ENCODE measurements around the gene AKAP9.

Gene AKAP9

DNA sequence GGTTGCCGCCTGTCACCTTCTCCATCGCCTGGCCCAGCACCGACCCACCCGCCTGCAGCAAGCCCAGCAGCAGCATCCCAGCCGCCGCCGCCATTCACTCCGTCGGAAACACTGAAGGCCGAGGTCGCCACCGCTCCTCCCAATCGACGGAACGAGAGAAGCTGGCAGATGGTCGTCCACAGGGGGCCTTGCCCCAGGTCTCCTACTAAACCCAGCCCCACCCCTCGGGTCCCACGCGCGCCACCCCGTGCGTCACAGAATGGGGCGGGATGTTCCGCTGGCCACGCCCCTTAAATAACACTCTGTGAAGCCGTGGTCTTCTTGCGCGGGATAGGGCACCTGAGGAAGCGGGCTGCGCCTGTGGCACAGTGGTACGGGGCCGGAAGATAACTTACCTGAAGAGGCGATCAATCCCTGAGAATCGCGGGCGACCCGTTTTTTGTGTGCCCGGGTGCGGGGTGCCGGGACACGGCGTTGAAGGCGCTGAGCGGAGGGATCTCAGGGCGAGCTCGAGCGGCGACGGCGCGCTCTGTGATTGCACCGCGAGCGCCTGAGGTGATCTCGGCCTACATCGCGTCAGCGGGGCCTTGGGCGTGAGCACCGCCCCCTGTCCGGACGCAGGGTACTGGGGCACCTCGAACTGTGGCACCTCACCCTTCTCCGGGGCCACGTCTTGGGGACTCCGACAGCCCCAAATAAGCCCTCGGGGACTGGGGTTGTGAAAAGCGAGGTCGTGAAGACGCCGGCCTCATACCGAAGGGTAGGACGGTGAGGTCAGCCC is 193.8 kb downstream of the AKAP9 start, which contains the start of gene CYP51A1:
Gene CYP51A1, minus strand, starts transcription at position 207 of the 781 bp plus-strand sequence. Its CDS starts 113 bp downstream, at position 94.
- DNase-seq (ENCODE audit: low read depth in 1 of 2, low spot score in 1 of 2): peak; percentile 70 to 89
- TF ChIP-seq POLR2AphosphoS5 (IDR thresholded peaks at IDR 0.05; ENCODE audit: low read depth): peak; percentile 49
- TF ChIP-seq, protein P1, sequence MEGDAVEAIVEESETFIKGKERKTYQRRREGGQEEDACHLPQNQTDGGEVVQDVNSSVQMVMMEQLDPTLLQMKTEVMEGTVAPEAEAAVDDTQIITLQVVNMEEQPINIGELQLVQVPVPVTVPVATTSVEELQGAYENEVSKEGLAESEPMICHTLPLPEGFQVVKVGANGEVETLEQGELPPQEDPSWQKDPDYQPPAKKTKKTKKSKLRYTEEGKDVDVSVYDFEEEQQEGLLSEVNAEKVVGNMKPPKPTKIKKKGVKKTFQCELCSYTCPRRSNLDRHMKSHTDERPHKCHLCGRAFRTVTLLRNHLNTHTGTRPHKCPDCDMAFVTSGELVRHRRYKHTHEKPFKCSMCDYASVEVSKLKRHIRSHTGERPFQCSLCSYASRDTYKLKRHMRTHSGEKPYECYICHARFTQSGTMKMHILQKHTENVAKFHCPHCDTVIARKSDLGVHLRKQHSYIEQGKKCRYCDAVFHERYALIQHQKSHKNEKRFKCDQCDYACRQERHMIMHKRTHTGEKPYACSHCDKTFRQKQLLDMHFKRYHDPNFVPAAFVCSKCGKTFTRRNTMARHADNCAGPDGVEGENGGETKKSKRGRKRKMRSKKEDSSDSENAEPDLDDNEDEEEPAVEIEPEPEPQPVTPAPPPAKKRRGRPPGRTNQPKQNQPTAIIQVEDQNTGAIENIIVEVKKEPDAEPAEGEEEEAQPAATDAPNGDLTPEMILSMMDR (IDR thresholded peaks at IDR 0.05; ENCODE audit: insufficient read depth, low read length): no peak
- TF ChIP-seq GABPA (IDR thresholded peaks at IDR 0.05; ENCODE audit: low read depth): no peak
- no peak for TF ChIP-seq SPI1 (IDR thresholded peaks at IDR 0.05; ENCODE audit: borderline replicate concordance, low read depth)
- TF ChIP-seq, protein P2, sequence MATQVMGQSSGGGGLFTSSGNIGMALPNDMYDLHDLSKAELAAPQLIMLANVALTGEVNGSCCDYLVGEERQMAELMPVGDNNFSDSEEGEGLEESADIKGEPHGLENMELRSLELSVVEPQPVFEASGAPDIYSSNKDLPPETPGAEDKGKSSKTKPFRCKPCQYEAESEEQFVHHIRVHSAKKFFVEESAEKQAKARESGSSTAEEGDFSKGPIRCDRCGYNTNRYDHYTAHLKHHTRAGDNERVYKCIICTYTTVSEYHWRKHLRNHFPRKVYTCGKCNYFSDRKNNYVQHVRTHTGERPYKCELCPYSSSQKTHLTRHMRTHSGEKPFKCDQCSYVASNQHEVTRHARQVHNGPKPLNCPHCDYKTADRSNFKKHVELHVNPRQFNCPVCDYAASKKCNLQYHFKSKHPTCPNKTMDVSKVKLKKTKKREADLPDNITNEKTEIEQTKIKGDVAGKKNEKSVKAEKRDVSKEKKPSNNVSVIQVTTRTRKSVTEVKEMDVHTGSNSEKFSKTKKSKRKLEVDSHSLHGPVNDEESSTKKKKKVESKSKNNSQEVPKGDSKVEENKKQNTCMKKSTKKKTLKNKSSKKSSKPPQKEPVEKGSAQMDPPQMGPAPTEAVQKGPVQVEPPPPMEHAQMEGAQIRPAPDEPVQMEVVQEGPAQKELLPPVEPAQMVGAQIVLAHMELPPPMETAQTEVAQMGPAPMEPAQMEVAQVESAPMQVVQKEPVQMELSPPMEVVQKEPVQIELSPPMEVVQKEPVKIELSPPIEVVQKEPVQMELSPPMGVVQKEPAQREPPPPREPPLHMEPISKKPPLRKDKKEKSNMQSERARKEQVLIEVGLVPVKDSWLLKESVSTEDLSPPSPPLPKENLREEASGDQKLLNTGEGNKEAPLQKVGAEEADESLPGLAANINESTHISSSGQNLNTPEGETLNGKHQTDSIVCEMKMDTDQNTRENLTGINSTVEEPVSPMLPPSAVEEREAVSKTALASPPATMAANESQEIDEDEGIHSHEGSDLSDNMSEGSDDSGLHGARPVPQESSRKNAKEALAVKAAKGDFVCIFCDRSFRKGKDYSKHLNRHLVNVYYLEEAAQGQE (IDR thresholded peaks at IDR 0.05; ENCODE audit: insufficient replicate concordance, low read depth): peak; percentile 45
- Histone ChIP-seq H3K27ac (replicated peaks) (peak within 1 kb of the TSS; percentile 92), H3K27me3 (ENCODE audit: insufficient read depth, poor library complexity, severe bottlenecking) (no peaks in the 10 kb centered on the region), H3K4me3 (replicated peaks; ENCODE audit: insufficient read depth, low read length) (peak within 1 kb of the TSS; percentile 93)

DNA sequence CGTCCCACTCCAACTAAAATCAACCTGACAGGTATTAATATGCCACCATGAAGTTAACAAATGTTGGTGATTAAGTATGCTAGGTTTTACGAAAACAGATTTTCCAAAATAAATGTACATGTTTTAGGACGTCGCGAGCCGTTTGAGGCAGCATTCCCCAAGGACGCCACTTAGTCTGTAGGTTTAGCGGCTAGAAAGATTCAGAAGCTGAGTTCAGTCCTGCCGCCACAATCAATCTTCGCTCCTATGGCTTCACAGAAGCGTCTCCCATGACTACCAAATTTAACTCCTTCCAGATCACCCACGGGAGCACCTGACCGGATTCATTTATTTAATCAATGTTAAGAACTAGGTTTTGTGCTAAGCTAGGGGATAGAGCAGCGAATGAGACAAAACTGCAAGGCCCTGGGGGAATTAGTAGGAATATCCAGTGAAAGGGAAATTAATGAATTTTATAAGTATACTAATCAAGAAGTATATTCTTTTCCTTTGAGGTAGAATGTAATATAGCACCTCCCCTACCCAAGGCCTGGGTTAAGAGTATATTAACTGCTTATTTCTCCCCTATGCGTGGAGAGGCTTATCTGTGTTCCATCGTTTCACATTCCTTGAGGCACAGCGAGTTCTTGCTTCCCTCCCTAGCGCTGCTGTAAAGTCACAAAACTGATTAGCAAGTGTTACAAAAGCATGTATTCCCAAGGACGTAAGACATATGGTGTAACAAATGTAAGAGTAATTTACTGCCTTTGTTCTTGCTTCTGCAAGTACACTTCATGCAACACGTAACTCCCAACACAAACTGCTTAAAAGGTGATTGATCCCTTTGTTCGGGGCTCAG is 194.6 kb downstream of the AKAP9 start:
- no peaks in the 10 kb centered on the region for H3K27me3 ChIP-seq (ENCODE audit: insufficient read depth, poor library complexity, severe bottlenecking)
- H3K27ac ChIP-seq (replicated peaks): peak overlapping the region; percentile 92
- H3K4me3 ChIP-seq (replicated peaks; ENCODE audit: insufficient read depth, low read length): peak overlapping the region; percentile 93
- DNase-seq (ENCODE audit: low read depth in 1 of 2, low spot score in 1 of 2): no peak
- TF ChIP-seq, protein P2 (IDR thresholded peaks at IDR 0.05; ENCODE audit: insufficient replicate concordance, low read depth): no peak
- TF ChIP-seq POLR2AphosphoS5 (IDR thresholded peaks at IDR 0.05; ENCODE audit: low read depth) (no peak), GABPA (IDR thresholded peaks at IDR 0.05; ENCODE audit: low read depth) (no peak), SPI1 (IDR thresholded peaks at IDR 0.05; ENCODE audit: borderline replicate concordance, low read depth) (no peak)
- TF ChIP-seq, protein P1 (IDR thresholded peaks at IDR 0.05; ENCODE audit: insufficient read depth, low read length): no peak

DNA sequence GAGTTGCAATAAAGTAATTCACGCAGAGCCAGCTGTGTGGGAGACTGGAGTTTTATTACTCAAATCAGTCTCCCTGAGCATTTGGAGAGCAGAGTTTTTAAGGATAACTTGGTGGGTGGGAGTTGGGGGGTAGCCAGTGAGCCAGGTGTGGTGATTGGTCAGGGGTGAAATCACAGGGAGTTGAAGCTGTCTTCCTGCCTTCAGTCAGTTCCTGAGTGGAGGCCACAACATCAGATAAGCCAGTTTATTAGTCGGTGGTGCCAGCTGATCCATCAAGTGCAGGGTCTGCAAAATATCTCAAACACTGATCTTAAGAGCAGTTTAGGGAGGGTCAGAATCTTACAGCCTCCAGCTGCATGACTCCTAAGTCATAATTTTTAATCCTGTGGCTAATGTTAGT is 196.9 kb downstream of the AKAP9 start:
- TF ChIP-seq GABPA (IDR thresholded peaks at IDR 0.05; ENCODE audit: low read depth): no peak
- TF ChIP-seq, protein P2 (IDR thresholded peaks at IDR 0.05; ENCODE audit: insufficient replicate concordance, low read depth): no peak
- no peak for TF ChIP-seq POLR2AphosphoS5 (IDR thresholded peaks at IDR 0.05; ENCODE audit: low read depth)
- no peak for TF ChIP-seq SPI1 (IDR thresholded peaks at IDR 0.05; ENCODE audit: borderline replicate concordance, low read depth)
- TF ChIP-seq, protein P1 (IDR thresholded peaks at IDR 0.05; ENCODE audit: insufficient read depth, low read length): no peak
- Histone ChIP-seq H3K27me3 (ENCODE audit: insufficient read depth, poor library complexity, severe bottlenecking) (no peaks in the 10 kb centered on the region), H3K4me3 (replicated peaks; ENCODE audit: insufficient read depth, low read length) (no peak overlapping the region), H3K27ac (replicated peaks) (no peak overlapping the region)
- no peak for DNase-seq (ENCODE audit: low read depth in 1 of 2, low spot score in 1 of 2)

Data from HL-60 (cell line).